ENCODE measurements around the gene C1GALT1.

DNA sequence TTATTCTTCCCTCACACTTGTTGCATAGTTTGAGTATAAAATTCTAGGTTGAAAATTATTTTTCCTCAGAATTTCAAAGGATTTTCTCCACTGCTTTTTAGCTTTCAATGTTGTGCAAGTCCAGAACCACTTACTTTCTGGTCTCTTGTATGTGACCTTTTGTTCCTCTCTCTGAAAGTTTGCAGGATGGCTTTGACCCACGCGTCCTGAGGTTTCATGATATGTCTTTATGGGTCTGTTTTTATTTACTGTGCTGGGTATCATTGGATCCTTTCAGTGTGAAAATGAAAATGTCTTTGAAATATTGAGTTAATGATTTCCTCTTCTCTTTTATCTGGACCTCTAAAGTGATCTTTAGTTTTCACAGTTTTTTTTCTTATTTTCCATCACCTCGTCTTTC is 38.5 kb downstream of the C1GALT1 start:
- no peak for TF ChIP-seq SP2 (tag by site-specific recombination; IDR thresholded peaks at IDR 0.05)
- no peak for TF ChIP-seq ZNF530 (tag by site-specific recombination; IDR thresholded peaks at IDR 0.05; ENCODE audit: low read depth)
- TF ChIP-seq, protein P1, sequence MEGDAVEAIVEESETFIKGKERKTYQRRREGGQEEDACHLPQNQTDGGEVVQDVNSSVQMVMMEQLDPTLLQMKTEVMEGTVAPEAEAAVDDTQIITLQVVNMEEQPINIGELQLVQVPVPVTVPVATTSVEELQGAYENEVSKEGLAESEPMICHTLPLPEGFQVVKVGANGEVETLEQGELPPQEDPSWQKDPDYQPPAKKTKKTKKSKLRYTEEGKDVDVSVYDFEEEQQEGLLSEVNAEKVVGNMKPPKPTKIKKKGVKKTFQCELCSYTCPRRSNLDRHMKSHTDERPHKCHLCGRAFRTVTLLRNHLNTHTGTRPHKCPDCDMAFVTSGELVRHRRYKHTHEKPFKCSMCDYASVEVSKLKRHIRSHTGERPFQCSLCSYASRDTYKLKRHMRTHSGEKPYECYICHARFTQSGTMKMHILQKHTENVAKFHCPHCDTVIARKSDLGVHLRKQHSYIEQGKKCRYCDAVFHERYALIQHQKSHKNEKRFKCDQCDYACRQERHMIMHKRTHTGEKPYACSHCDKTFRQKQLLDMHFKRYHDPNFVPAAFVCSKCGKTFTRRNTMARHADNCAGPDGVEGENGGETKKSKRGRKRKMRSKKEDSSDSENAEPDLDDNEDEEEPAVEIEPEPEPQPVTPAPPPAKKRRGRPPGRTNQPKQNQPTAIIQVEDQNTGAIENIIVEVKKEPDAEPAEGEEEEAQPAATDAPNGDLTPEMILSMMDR (tag by site-specific recombination; IDR thresholded peaks at IDR 0.05): no peak
- TF ChIP-seq, protein P2, sequence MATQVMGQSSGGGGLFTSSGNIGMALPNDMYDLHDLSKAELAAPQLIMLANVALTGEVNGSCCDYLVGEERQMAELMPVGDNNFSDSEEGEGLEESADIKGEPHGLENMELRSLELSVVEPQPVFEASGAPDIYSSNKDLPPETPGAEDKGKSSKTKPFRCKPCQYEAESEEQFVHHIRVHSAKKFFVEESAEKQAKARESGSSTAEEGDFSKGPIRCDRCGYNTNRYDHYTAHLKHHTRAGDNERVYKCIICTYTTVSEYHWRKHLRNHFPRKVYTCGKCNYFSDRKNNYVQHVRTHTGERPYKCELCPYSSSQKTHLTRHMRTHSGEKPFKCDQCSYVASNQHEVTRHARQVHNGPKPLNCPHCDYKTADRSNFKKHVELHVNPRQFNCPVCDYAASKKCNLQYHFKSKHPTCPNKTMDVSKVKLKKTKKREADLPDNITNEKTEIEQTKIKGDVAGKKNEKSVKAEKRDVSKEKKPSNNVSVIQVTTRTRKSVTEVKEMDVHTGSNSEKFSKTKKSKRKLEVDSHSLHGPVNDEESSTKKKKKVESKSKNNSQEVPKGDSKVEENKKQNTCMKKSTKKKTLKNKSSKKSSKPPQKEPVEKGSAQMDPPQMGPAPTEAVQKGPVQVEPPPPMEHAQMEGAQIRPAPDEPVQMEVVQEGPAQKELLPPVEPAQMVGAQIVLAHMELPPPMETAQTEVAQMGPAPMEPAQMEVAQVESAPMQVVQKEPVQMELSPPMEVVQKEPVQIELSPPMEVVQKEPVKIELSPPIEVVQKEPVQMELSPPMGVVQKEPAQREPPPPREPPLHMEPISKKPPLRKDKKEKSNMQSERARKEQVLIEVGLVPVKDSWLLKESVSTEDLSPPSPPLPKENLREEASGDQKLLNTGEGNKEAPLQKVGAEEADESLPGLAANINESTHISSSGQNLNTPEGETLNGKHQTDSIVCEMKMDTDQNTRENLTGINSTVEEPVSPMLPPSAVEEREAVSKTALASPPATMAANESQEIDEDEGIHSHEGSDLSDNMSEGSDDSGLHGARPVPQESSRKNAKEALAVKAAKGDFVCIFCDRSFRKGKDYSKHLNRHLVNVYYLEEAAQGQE (tag by site-specific recombination; IDR thresholded peaks at IDR 0.05): no peak
- no peak for TF ChIP-seq ZNF610 (tag by site-specific recombination; IDR thresholded peaks at IDR 0.05; ENCODE audit: borderline replicate concordance)
- TF ChIP-seq ZNF416 (tag by site-specific recombination; IDR thresholded peaks at IDR 0.05): no peak
- TF ChIP-seq GLI4 (tag by site-specific recombination; IDR thresholded peaks at IDR 0.05): no peak
- TF ChIP-seq, protein P3, sequence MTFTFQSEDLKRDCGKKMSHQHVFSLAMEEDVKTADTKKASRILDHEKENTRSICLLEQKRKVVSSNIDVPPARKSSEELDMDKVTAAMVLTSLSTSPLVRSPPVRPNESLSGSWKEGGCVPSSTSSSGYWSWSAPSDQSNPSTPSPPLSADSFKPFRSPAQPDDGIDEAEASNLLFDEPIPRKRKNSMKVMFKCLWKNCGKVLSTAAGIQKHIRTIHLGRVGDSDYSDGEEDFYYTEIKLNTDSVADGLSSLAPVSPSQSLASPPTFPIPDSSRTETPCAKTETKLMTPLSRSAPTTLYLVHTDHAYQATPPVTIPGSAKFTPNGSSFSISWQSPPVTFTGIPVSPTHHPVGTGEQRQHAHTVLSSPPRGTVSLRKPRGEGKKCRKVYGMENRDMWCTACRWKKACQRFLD (tag by site-specific recombination; IDR thresholded peaks at IDR 0.05): no peak
- TF ChIP-seq MYNN (tag by site-specific recombination; IDR thresholded peaks at IDR 0.05; ENCODE audit: borderline replicate concordance): no peak
- no peak for TF ChIP-seq ZNF423 (tag by site-specific recombination; IDR thresholded peaks at IDR 0.05)
- no peak for TF ChIP-seq ZNF121 (tag by site-specific recombination; IDR thresholded peaks at IDR 0.05)
- TF ChIP-seq ZFP41 (tag by site-specific recombination; IDR thresholded peaks at IDR 0.05; ENCODE audit: borderline replicate concordance): no peak

Measured in HEK293 (cell line).